ENCODE measurements around the gene GRIN2A. TPM values are rescaled to one million over a fixed set of nuclear protein-coding genes. Genes with fewer than 3 reads are reported as not detected.

The GRIN2A gene
- total and polyA plus RNA-seq, 2 donors (not counting 3 experiments of a cell fraction or from before 2014, with no cell fraction given): not detected

DNA sequence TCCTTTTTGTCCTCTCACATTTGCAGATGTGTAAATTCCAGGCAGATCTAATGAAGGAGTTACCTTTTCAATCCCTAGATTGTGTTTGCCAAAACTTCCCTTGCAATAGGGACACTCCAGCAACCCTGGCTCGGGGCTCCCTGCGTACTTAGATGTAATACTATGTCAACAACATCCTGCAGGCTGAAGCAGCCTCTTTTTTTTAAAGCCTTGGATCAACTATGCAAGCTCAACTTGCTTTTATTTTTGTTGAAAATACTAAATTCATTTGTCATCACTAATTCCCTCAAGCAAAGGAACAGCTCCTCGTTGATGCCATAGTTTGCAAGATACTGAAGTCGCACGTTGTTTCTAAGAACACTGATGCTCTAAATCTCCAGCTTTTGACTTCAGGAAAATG, 59.1 kb downstream of the GRIN2A start:
- FAIRE-seq (no peak), DNase-seq (ENCODE audit: low read depth, low spot score) (no peak)
- H4K20me1 ChIP-seq (replicated peaks; ENCODE audit: control insufficient read depth, extremely low read depth, insufficient read depth, low read length): no peaks in the 10 kb centered on the region
- BruUV-seq (replicated peaks): no TSS peak
- no peaks in the 10 kb centered on the region for H3K9me1 ChIP-seq (replicated peaks; ENCODE audit: control insufficient read depth, extremely low read depth, insufficient read depth, low read length)
- CTCF ChIA-PET: no interaction called here
- H3K79me2 ChIP-seq (ENCODE audit: control insufficient read depth, insufficient read depth, low read length): no peaks in the 10 kb centered on the region
- no peaks in the 10 kb centered on the region for H3K36me3 ChIP-seq (ENCODE audit: control insufficient read depth in 2 of 2, extremely low read depth in 1 of 2, insufficient read depth in 2 of 2, low read length in 2 of 2)
- dilution Hi-C loops (cut with MboI; ENCODE audit: extremely low pct_ligation_motif_present, low sequenced_read_pairs): no loop called here
- no peak overlapping the region for H2AFZ ChIP-seq (ENCODE audit: low read depth, low read length)
- peaks cover 5% of the 10 kb centered on the region for H3K9me3 ChIP-seq (replicated peaks; ENCODE audit: control insufficient read depth, insufficient read depth, low read length)
- POLR2A ChIA-PET: no interaction called here
- no peaks in the 10 kb centered on the region for H3K4me1 ChIP-seq (ENCODE audit: control insufficient read depth, extremely low read depth, insufficient read depth, low read length)
- H3K27me3 ChIP-seq (ENCODE audit: control insufficient read depth in 2 of 2, insufficient read depth in 2 of 2, low read length in 2 of 2): no peaks in the 10 kb centered on the region
- no peak overlapping the region for H3K4me2 ChIP-seq (ENCODE audit: insufficient read depth, low read length)
- H3K4me3 ChIP-seq (replicated peaks in 1 of 3; ENCODE audit: insufficient read depth in 1 of 3, low read depth in 1 of 3, low read length in 3 of 3): no peak overlapping the region
- H3K27ac ChIP-seq (ENCODE audit: insufficient read depth, low read depth, low read length): no peak overlapping the region
- intact Hi-C loops (cut with micrococcal nuclease): no loop called here
- no peak overlapping the region for H3K9ac ChIP-seq (replicated peaks; ENCODE audit: extremely low read depth, insufficient read depth, low read length)
- TF ChIP-seq EZH2 (IDR thresholded peaks at IDR 0.05; ENCODE audit: borderline replicate concordance, low read depth, low read length, severe bottlenecking): no peak
- no peak for TF ChIP-seq GATA2 (IDR thresholded peaks at IDR 0.05; ENCODE audit: insufficient read depth, insufficient read length, low read depth, low read length)
- TF ChIP-seq, protein P1, sequence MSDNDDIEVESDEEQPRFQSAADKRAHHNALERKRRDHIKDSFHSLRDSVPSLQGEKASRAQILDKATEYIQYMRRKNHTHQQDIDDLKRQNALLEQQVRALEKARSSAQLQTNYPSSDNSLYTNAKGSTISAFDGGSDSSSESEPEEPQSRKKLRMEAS (IDR thresholded peaks at IDR 0.05; ENCODE audit: insufficient read depth, insufficient read length): no peak
- TF ChIP-seq MYC (IDR thresholded peaks at IDR 0.05; ENCODE audit: low read depth, low read length): no peak
- no peak for TF ChIP-seq FOS (IDR thresholded peaks at IDR 0.05; ENCODE audit: borderline replicate concordance, insufficient read depth, low read length)
- no peak for TF ChIP-seq JUN (IDR thresholded peaks at IDR 0.05; ENCODE audit: borderline replicate concordance, insufficient read depth, insufficient read length, low read depth)
- no peak for TF ChIP-seq POLR2A (IDR thresholded peaks at IDR 0.05; ENCODE audit: low read depth, low read length)
- TF ChIP-seq, protein P2, sequence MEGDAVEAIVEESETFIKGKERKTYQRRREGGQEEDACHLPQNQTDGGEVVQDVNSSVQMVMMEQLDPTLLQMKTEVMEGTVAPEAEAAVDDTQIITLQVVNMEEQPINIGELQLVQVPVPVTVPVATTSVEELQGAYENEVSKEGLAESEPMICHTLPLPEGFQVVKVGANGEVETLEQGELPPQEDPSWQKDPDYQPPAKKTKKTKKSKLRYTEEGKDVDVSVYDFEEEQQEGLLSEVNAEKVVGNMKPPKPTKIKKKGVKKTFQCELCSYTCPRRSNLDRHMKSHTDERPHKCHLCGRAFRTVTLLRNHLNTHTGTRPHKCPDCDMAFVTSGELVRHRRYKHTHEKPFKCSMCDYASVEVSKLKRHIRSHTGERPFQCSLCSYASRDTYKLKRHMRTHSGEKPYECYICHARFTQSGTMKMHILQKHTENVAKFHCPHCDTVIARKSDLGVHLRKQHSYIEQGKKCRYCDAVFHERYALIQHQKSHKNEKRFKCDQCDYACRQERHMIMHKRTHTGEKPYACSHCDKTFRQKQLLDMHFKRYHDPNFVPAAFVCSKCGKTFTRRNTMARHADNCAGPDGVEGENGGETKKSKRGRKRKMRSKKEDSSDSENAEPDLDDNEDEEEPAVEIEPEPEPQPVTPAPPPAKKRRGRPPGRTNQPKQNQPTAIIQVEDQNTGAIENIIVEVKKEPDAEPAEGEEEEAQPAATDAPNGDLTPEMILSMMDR (IDR thresholded peaks at IDR 0.05; ENCODE audit: extremely low read depth in 1 of 2, insufficient read depth in 1 of 2, low read depth in 1 of 2, low read length in 2 of 2): no peak
- TF ChIP-seq POLR2AphosphoS5 (IDR thresholded peaks at IDR 0.05; ENCODE audit: insufficient read depth, low read depth, low read length): no peak
